Stimulated activated CD8-positive, alpha-beta memory T cell treated with anti-CD3 and anti-CD28 coated beads, Interleukin-15, amount 100 ng/mL, for 1 hour (primary cell): ENCODE results near the gene GNAT3.

Experiments
- DNase-seq: peaks from one replicate; pipeline ENCODE4 v3.0.0-alpha.2; 2020; ENCODE audit warnings: low read depth

Gene GNAT3

GRCh38 chr7:80463272-80463920 is 48.5 kb downstream of the GNAT3 start:
- no peak for DNase-seq

GRCh38 chr7:80460857-80461256 is 51.0 kb downstream of the GNAT3 start:
- DNase-seq: no peak

- DNase-seq: no peak
These were observed 51.9 kb downstream of the GNAT3 start for GRCh38 chr7:80459776-80460510.

GRCh38 chr7:80458822-80459725 is 52.8 kb downstream of the GNAT3 start:
- no peak for DNase-seq

- DNase-seq: no peak
These were observed 58.0 kb downstream of the GNAT3 start for GRCh38 chr7:80453699-80454340.

GRCh38 chr7:80450621-80451308 is 61.1 kb downstream of the GNAT3 start:
- no peak for DNase-seq

GRCh38 chr7:80449836-80450235 is 62.0 kb downstream of the GNAT3 start:
- no peak for DNase-seq

- DNase-seq: no peak
These were observed 66.5 kb downstream of the GNAT3 start for GRCh38 chr7:80445351-80445750.

GRCh38 chr7:80444811-80445210 is 67.1 kb downstream of the GNAT3 start:
- no peak for DNase-seq

GRCh38 chr7:80443325-80443724 is 68.5 kb downstream of the GNAT3 start:
- no peak for DNase-seq

GRCh38 chr7:80440883-80441282 is 71.0 kb downstream of the GNAT3 start:
- no peak for DNase-seq

GRCh38 chr7:80439894-80440821 is 71.7 kb downstream of the GNAT3 start:
- no peak for DNase-seq

- no peak for DNase-seq
These were observed 76.3 kb downstream of the GNAT3 start for GRCh38 chr7:80435521-80435920.

GRCh38 chr7:80434047-80434446 is 77.8 kb downstream of the GNAT3 start:
- DNase-seq: no peak

GRCh38 chr7:80432166-80432565 is 79.7 kb downstream of the GNAT3 start:
- DNase-seq: no peak

- DNase-seq: no peak
These were observed 82.7 kb downstream of the GNAT3 start for GRCh38 chr7:80429181-80429580.

GRCh38 chr7:80428161-80429054 is 83.5 kb downstream of the GNAT3 start:
- no peak for DNase-seq

GRCh38 chr7:80427218-80427617 is 84.6 kb downstream of the GNAT3 start:
- no peak for DNase-seq

GRCh38 chr7:80420876-80421275 is 91.0 kb downstream of the GNAT3 start:
- DNase-seq: no peak
